Mesendoderm (in vitro differentiated cells): ENCODE data around the gene SNX6.
"Not testable (repeated sequence)": the region's sequence is repeated elsewhere in the genome, so short reads cannot be mapped to it uniquely, and the experiment has no call there.

Experiments used
- DNase-seq: peaks from one replicate; pipeline ENCODE4 v3.0.0; 2013
- H2AK5ac ChIP-seq: 2 replicates; pipeline ENCODE4 v1.6.1; 2013; ENCODE audit warnings: low read length, inconsistent platforms
- H2BK120ac ChIP-seq: 2 replicates; pipeline ENCODE4 v1.6.1; 2013; ENCODE audit warnings: low read depth, mild to moderate bottlenecking, low read length, moderate library complexity, mixed read lengths
- H2BK15ac ChIP-seq: replicated peaks from 2 replicates; pipeline ENCODE4 v1.6.1; 2013; ENCODE audit warnings: low read depth, mild to moderate bottlenecking, moderate library complexity
- H2BK5ac ChIP-seq: 2 replicates; pipeline ENCODE4 v1.6.1; 2013; ENCODE audit warnings: low read length, inconsistent platforms
- H3K18ac ChIP-seq: 2 replicates; pipeline ENCODE4 v1.6.1; 2013; ENCODE audit warnings: mild to moderate bottlenecking, low read length, mixed read lengths
- H3K23ac ChIP-seq: one replicate; pipeline ENCODE4 v1.6.1; 2013; ENCODE audit warnings: low read length
- H3K27ac ChIP-seq: 2 replicates; pipeline ENCODE4 v1.5.1; 2013; ENCODE audit warnings: low read depth, mild to moderate bottlenecking, inconsistent platforms, low read length, moderate library complexity
- H3K27me3 ChIP-seq: 2 replicates; pipeline ENCODE4 v1.6.1; 2013; ENCODE audit warnings: low read length, control low read depth, mild to moderate bottlenecking, inconsistent platforms; ENCODE audit not compliant: insufficient read depth, poor library complexity
- H3K36me3 ChIP-seq: 2 replicates; pipeline ENCODE4 v1.6.1; 2013; ENCODE audit warnings: low read length, inconsistent platforms; ENCODE audit not compliant: control insufficient read depth, insufficient read depth
- H3K4ac ChIP-seq: one replicate; pipeline ENCODE4 v1.6.1; 2013; ENCODE audit warnings: low read depth, mild to moderate bottlenecking, low read length, moderate library complexity
- H3K4me1 ChIP-seq: 2 replicates; pipeline ENCODE4 v1.6.1; 2013; ENCODE audit warnings: low read depth, low read length, inconsistent platforms; ENCODE audit not compliant: control insufficient read depth
- H3K4me2 ChIP-seq: 2 replicates; pipeline ENCODE4 v1.6.1; 2013; ENCODE audit warnings: low read length
- H3K4me3 ChIP-seq: 2 replicates; pipeline ENCODE4 v1.5.1; 2013; ENCODE audit warnings: mild to moderate bottlenecking, low read length
- H3K56ac ChIP-seq: one replicate; pipeline ENCODE4 v1.6.1; 2013; ENCODE audit warnings: low read length
- H3K79me1 ChIP-seq: 2 replicates; pipeline ENCODE4 v1.6.1; 2013; ENCODE audit warnings: low read length, inconsistent platforms
- H3K79me2 ChIP-seq: 2 replicates; pipeline ENCODE4 v1.6.1; 2013; ENCODE audit warnings: mild to moderate bottlenecking, low read length; ENCODE audit not compliant: control insufficient read depth, insufficient read depth
- H3K9ac ChIP-seq: 2 replicates; pipeline ENCODE4 v1.6.1; 2013; ENCODE audit warnings: low read length, inconsistent platforms
- H4K5ac ChIP-seq: one replicate; pipeline ENCODE4 v1.6.1; 2013; ENCODE audit warnings: low read length
- H4K8ac ChIP-seq: one replicate; pipeline ENCODE4 v1.6.1; 2013; ENCODE audit warnings: low read depth, mild to moderate bottlenecking, control low read depth, low read length, moderate library complexity
- WGBS: extraction: QIAGEN DNeasy Blood & Tissue Kit; methylation state at CpG from one replicate; pipeline ENCODE4 v1.1.7; 2013; ENCODE audit warnings: low lambda C conversion rate, missing lambda C conversion rate; ENCODE audit not compliant: insufficient coverage; ENCODE audit errors: extremely low coverage; 5-methylcytosine and 5-hydroxymethylcytosine counted together

The SNX6 gene

GRCh38 chr14:34646570-34647255, 16.8 kb upstream of the SNX6 start:
- Histone ChIP-seq H3K4ac (no peak overlapping the region), H3K27me3 (no peaks in the 10 kb centered on the region), H3K4me3 (no peak overlapping the region), H2BK15ac (no peak overlapping the region), H3K18ac (no peak overlapping the region), H2BK5ac (no peak overlapping the region), H4K8ac (no peak overlapping the region), H3K79me1 (no peaks in the 10 kb centered on the region), H3K9ac (no peak overlapping the region), H2BK120ac (no peak overlapping the region), H2AK5ac (no peak overlapping the region), H3K4me2 (no peak overlapping the region), H3K27ac (no peak overlapping the region), H4K5ac (no peak overlapping the region), H3K56ac (no peak overlapping the region), H3K23ac (no peak overlapping the region), H3K79me2 (no peaks in the 10 kb centered on the region), H3K4me1 (no peaks in the 10 kb centered on the region), H3K36me3 (no peaks in the 10 kb centered on the region)
- DNase-seq = no peak
- no CpG with 5 or more reads among the region's 10 CpGs for WGBS

- no peak overlapping the region for H3K4me3 ChIP-seq
- H4K5ac ChIP-seq = no peak overlapping the region
- no peaks in the 10 kb centered on the region for H3K27me3 ChIP-seq
- H3K18ac ChIP-seq = no peak overlapping the region
- no peaks in the 10 kb centered on the region for H3K36me3 ChIP-seq
- no peaks in the 10 kb centered on the region for H3K79me2 ChIP-seq
- H3K9ac ChIP-seq = no peak overlapping the region
- no peak overlapping the region for H3K4ac ChIP-seq
- no peak overlapping the region for H3K27ac ChIP-seq
- WGBS = no CpG with 5 or more reads among the region's 6 CpGs
- no peak overlapping the region for H2BK5ac ChIP-seq
- no peak overlapping the region for H3K4me2 ChIP-seq
- DNase-seq = no peak
- no peak overlapping the region for H4K8ac ChIP-seq
- no peak overlapping the region for H3K56ac ChIP-seq
- no peak overlapping the region for H2AK5ac ChIP-seq
- H3K23ac ChIP-seq = no peak overlapping the region
- H2BK15ac ChIP-seq = no peak overlapping the region
- no peaks in the 10 kb centered on the region for H3K79me1 ChIP-seq
- H2BK120ac ChIP-seq = no peak overlapping the region
- H3K4me1 ChIP-seq = no peaks in the 10 kb centered on the region
Measured at GRCh38 chr14:34643361-34643760, 13.4 kb upstream of the SNX6 start.

GRCh38 chr14:34642595-34642994, 12.6 kb upstream of the SNX6 start:
- H4K8ac ChIP-seq = no peak overlapping the region
- no peaks in the 10 kb centered on the region for H3K27me3 ChIP-seq
- no peak overlapping the region for H3K4me2 ChIP-seq
- no peak overlapping the region for H3K27ac ChIP-seq
- no peak overlapping the region for H4K5ac ChIP-seq
- H3K79me2 ChIP-seq = no peaks in the 10 kb centered on the region
- no peak overlapping the region for H3K23ac ChIP-seq
- no peak overlapping the region for H2BK5ac ChIP-seq
- no peak overlapping the region for H2BK15ac ChIP-seq
- H3K79me1 ChIP-seq = no peaks in the 10 kb centered on the region
- no peak overlapping the region for H3K4ac ChIP-seq
- H3K9ac ChIP-seq = no peak overlapping the region
- H2BK120ac ChIP-seq = no peak overlapping the region
- H3K4me1 ChIP-seq = no peaks in the 10 kb centered on the region
- no peaks in the 10 kb centered on the region for H3K36me3 ChIP-seq
- H3K56ac ChIP-seq = no peak overlapping the region
- H2AK5ac ChIP-seq = no peak overlapping the region
- WGBS = no CpG with 5 or more reads among the region's 3 CpGs
- H3K4me3 ChIP-seq = no peak overlapping the region
- no peak for DNase-seq
- no peak overlapping the region for H3K18ac ChIP-seq

GRCh38 chr14:34640826-34641225, 10.9 kb upstream of the SNX6 start:
- Histone ChIP-seq H3K4me3 (no peak overlapping the region), H3K18ac (no peak overlapping the region), H2BK5ac (no peak overlapping the region), H3K4me1 (no peaks in the 10 kb centered on the region), H3K4ac (no peak overlapping the region), H4K5ac (no peak overlapping the region), H3K23ac (no peak overlapping the region), H2BK15ac (no peak overlapping the region), H3K27ac (no peak overlapping the region), H3K9ac (no peak overlapping the region), H4K8ac (no peak overlapping the region), H2AK5ac (no peak overlapping the region), H3K79me1 (no peaks in the 10 kb centered on the region), H3K4me2 (no peak overlapping the region), H3K27me3 (no peaks in the 10 kb centered on the region), H2BK120ac (no peak overlapping the region), H3K56ac (no peak overlapping the region), H3K79me2 (no peaks in the 10 kb centered on the region), H3K36me3 (no peaks in the 10 kb centered on the region)
- DNase-seq = no peak
- WGBS = no CpG with 5 or more reads among the region's 1 CpG

GRCh38 chr14:34634360-34634771, 4.4 kb upstream of the SNX6 start:
- H3K36me3 ChIP-seq, H2BK120ac ChIP-seq, H2BK15ac ChIP-seq, H3K79me1 ChIP-seq, H2BK5ac ChIP-seq, H3K18ac ChIP-seq, DNase-seq, H3K4me2 ChIP-seq, H3K9ac ChIP-seq, H3K27me3 ChIP-seq, H3K4me1 ChIP-seq, H3K4me3 ChIP-seq, H4K5ac ChIP-seq, H3K4ac ChIP-seq, H3K79me2 ChIP-seq, H2AK5ac ChIP-seq, H3K23ac ChIP-seq, H3K56ac ChIP-seq, H3K27ac ChIP-seq, H4K8ac ChIP-seq: not testable (repeated sequence)
- no CpG with 5 or more reads among the region's 9 CpGs for WGBS

- H2BK5ac ChIP-seq = no peak overlapping the region
- H3K4me2 ChIP-seq = no peak overlapping the region
- no peak overlapping the region for H3K23ac ChIP-seq
- H3K79me2 ChIP-seq = peaks cover 3% of the 10 kb centered on the region
- H3K4me3 ChIP-seq = no peak overlapping the region
- peaks cover 4% of the 10 kb centered on the region for H3K79me1 ChIP-seq
- DNase-seq = no peak
- no peak overlapping the region for H4K5ac ChIP-seq
- no peak overlapping the region for H3K18ac ChIP-seq
- no peak overlapping the region for H2BK120ac ChIP-seq
- no peak overlapping the region for H2AK5ac ChIP-seq
- no peak overlapping the region for H4K8ac ChIP-seq
- H2BK15ac ChIP-seq = no peak overlapping the region
- H3K9ac ChIP-seq = no peak overlapping the region
- no peak overlapping the region for H3K56ac ChIP-seq
- no peak overlapping the region for H3K27ac ChIP-seq
- WGBS = no CpG with 5 or more reads among the region's 1 CpG
- no peaks in the 10 kb centered on the region for H3K36me3 ChIP-seq
- no peaks in the 10 kb centered on the region for H3K27me3 ChIP-seq
- no peaks in the 10 kb centered on the region for H3K4me1 ChIP-seq
- H3K4ac ChIP-seq = no peak overlapping the region
Measured at GRCh38 chr14:34633742-34634141, 3.8 kb upstream of the SNX6 start.
